ENCODE results near the gene MYO1C. TPM values are rescaled to one million over a fixed set of nuclear protein-coding genes. Genes with fewer than 3 reads are reported as not detected.

MYO1C gene
- total RNA-seq, 1 donor from 2014 or later: 329 TPM

GRCh38 chr17:1480747-1481465 lies 11.6 kb downstream of the MYO1C start:
- Mint-ChIP-seq H3K9me3 (ENCODE audit: low read depth) (no peaks in the 10 kb centered on the region), H3K4me3 (ENCODE audit: unreplicated experiment) (no peak overlapping the region)
- no peak for DNase-seq (ENCODE audit: low spot score)

GRCh38 chr17:1478418-1478817 lies 14.1 kb downstream of the MYO1C start:
- Mint-ChIP-seq H3K9me3 (ENCODE audit: low read depth) (no peaks in the 10 kb centered on the region), H3K27me3 (ENCODE audit: low read depth) (no peaks in the 10 kb centered on the region), H3K4me1 (ENCODE audit: low read depth) (peaks cover 10% of the 10 kb centered on the region), H3K4me3 (ENCODE audit: unreplicated experiment) (no peak overlapping the region), H3K36me3 (ENCODE audit: low read depth) (peaks cover 38% of the 10 kb centered on the region), H3K27ac (ENCODE audit: unreplicated experiment) (no peak overlapping the region)
- no peak for DNase-seq (ENCODE audit: low spot score)
- no peak for TF ChIP-seq CTCF (IDR thresholded peaks at IDR 0.05)

More at GRCh38 chr17:1480747-1481465, 11.6 kb downstream of the MYO1C start:
- Mint-ChIP-seq H3K4me1 (ENCODE audit: low read depth) (peaks cover 19% of the 10 kb centered on the region), H3K27me3 (ENCODE audit: low read depth) (no peaks in the 10 kb centered on the region), H3K36me3 (ENCODE audit: low read depth) (peaks cover 34% of the 10 kb centered on the region), H3K27ac (ENCODE audit: unreplicated experiment) (no peak overlapping the region)
- TF ChIP-seq CTCF (IDR thresholded peaks at IDR 0.05): no peak

GRCh38 chr17:1475321-1475854 lies 17.1 kb downstream of the MYO1C start:
- Mint-ChIP-seq H3K27ac (ENCODE audit: unreplicated experiment) (no peak overlapping the region), H3K4me1 (ENCODE audit: low read depth) (peaks cover 4% of the 10 kb centered on the region), H3K9me3 (ENCODE audit: low read depth) (no peaks in the 10 kb centered on the region), H3K36me3 (ENCODE audit: low read depth) (peaks cover 31% of the 10 kb centered on the region), H3K27me3 (ENCODE audit: low read depth) (no peaks in the 10 kb centered on the region), H3K4me3 (ENCODE audit: unreplicated experiment) (no peak overlapping the region)
- DNase-seq (ENCODE audit: low spot score): no peak
- TF ChIP-seq CTCF (IDR thresholded peaks at IDR 0.05): no peak

- no peak for DNase-seq (ENCODE audit: low spot score)
- Mint-ChIP-seq H3K36me3 (ENCODE audit: low read depth) (peaks cover 29% of the 10 kb centered on the region), H3K4me1 (ENCODE audit: low read depth) (peaks cover 4% of the 10 kb centered on the region), H3K9me3 (ENCODE audit: low read depth) (no peaks in the 10 kb centered on the region), H3K27me3 (ENCODE audit: low read depth) (no peaks in the 10 kb centered on the region), H3K27ac (ENCODE audit: unreplicated experiment) (no peak overlapping the region), H3K4me3 (ENCODE audit: unreplicated experiment) (no peak overlapping the region)
- TF ChIP-seq CTCF (IDR thresholded peaks at IDR 0.05): no peak
Observed at GRCh38 chr17:1474402-1475189, 17.9 kb downstream of the MYO1C start.

GRCh38 chr17:1473841-1474240 lies 18.6 kb downstream of the MYO1C start:
- Mint-ChIP-seq H3K4me1 (ENCODE audit: low read depth) (peaks cover 7% of the 10 kb centered on the region), H3K4me3 (ENCODE audit: unreplicated experiment) (no peak overlapping the region), H3K36me3 (ENCODE audit: low read depth) (peaks cover 30% of the 10 kb centered on the region), H3K9me3 (ENCODE audit: low read depth) (no peaks in the 10 kb centered on the region), H3K27ac (ENCODE audit: unreplicated experiment) (no peak overlapping the region), H3K27me3 (ENCODE audit: low read depth) (no peaks in the 10 kb centered on the region)
- TF ChIP-seq CTCF (IDR thresholded peaks at IDR 0.05): no peak
- DNase-seq (ENCODE audit: low spot score): no peak
